ENCODE data around the gene IFT80.
"Not testable (repeated sequence)": the region's sequence is repeated elsewhere in the genome, so short reads cannot be mapped to it uniquely, and the experiment has no call there.

IFT80 gene

GRCh38 chr3:160400030-160400701, 1.1 kb upstream of the IFT80 start:
- no peak for DNase-seq

DNA sequence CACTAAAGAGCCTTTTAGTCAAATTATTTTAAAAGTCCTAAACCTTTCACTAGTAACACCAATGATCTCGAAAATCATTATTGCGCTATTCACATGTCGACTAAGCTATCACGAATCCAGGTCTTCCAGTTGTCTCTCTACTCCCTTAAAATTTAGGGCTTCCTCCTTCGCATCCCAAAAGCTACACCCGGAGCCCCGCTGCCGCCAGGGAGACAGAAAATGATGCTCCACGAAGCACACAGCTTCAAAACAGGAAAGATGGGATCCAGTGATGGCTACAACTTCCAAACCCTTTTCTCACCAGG, 253 bp downstream of the IFT80 start:
- no peak for DNase-seq

- no peak for DNase-seq
These were observed 3.7 kb downstream of the IFT80 start for GRCh38 chr3:160395297-160395696.

DNA sequence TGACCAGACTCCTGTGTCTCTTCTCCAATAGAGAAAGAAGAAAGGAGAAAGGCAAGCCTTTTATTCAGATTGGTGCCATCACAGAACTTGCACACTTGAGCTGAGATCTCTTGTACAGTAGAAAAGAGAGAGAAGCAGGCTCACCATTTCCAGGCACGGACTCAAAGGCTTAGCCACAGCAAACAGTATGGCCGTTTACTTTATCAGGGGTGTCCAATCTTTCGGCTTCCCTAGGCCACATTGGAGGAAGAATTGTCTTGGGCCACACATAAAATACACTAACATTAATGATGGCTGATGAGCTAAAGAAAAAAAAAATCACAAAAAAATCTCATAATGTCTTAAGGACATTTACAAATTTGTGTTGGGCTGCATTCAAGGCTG, 5.0 kb downstream of the IFT80 start:
- no peak for DNase-seq

- DNase-seq, result no peak
These were observed 5.5 kb downstream of the IFT80 start for GRCh38 chr3:160393346-160394008.

DNA sequence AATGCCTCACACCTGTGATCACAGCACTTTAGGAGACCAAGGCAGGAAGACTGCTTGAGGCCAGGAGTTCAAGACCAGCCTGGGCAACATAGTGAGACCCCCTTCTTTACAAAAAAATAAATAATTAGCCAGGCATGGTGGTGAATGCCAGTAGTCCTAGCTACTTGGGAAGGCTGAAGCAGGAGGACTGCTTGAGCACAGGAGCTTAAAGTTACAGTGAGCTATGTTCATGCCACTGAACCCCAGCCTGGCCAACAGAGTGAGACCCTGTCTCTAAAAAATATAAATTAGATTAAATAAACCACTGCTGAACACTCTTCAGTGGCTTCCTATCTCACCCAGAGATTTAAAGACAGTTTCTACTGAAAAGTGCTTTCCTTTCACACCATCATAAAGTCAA, 6.2 kb downstream of the IFT80 start:
- no peak for DNase-seq

GRCh38 chr3:160390565-160391138, 8.4 kb downstream of the IFT80 start:
- no peak for DNase-seq

DNA sequence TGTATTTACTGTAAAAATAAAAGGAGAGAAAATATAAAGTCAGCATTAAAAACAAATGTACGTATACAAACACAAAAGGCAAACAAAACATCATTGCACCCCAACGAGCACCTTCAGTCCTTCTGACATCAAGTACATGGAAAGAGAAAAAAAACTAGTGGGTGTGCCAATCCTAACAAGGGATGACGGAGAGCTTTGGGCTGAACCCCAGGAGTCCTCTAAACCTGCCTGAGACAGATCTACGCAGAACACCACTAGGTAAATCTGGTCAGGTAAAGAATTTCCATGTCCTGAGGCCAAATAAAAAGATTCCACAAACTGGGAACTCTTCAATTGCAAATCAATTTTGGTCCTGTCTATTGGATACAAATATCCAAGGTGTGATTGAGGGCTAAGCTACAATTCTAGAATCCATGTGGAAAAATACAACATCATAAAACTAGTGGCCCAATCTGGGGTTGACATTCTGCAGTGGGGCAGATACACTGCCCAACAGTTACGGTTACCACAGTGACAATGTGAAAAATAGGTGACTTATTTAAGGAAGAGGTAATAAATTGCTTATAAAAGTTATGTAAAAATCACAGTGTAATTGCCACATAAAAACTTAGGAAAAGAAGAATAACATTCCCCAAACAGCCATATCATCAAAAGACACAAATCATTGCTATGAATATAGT, 14.2 kb downstream of the IFT80 start:
- no peak for DNase-seq

DNA sequence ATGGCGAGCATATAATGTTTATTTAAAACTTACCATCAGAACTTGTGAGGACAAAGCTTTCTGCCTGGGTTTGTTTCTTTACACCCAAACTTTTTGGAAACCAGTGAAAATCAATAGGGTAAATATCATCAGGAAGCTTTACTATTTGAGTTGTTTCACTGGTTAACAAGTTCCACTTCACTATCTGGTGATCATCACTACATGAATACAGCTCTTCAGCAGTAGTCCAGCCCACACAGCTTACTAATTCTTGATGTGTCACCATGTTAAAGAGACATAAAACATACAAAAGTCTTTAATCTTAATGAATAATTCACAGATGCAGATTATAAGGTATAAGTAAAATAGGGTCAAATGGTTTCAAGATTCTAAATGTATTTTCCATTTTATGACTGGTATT, 17.6 kb downstream of the IFT80 start:
- DNase-seq, result no peak

DNA sequence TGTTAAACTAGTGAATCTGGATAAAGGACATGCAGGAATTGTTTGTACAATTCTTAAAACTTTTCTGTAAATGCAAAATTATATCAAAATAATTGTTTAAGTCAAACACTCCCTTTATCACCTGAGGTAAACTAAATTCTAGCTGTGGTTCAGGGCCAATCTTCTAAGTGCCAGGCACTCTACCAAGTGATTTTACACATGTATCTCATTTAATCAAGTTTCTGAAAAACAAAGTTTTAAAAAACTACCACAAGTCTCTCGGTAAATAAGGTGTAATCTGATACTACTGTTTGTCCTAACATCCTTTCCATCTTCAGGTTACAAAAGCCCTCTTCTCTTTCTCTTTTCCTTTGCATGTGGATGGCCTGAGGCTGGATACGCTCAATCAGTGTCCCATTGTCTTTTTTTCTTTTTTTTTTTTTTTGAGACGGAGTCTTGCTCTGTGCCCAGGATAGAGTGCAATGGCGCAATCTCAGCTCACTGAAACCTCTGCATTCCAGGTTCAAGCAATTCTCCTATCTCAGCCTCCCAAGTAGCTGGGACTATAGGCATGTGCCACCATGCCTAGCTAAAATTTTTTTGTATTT, 19.3 kb downstream of the IFT80 start:
- no peak for DNase-seq

DNA sequence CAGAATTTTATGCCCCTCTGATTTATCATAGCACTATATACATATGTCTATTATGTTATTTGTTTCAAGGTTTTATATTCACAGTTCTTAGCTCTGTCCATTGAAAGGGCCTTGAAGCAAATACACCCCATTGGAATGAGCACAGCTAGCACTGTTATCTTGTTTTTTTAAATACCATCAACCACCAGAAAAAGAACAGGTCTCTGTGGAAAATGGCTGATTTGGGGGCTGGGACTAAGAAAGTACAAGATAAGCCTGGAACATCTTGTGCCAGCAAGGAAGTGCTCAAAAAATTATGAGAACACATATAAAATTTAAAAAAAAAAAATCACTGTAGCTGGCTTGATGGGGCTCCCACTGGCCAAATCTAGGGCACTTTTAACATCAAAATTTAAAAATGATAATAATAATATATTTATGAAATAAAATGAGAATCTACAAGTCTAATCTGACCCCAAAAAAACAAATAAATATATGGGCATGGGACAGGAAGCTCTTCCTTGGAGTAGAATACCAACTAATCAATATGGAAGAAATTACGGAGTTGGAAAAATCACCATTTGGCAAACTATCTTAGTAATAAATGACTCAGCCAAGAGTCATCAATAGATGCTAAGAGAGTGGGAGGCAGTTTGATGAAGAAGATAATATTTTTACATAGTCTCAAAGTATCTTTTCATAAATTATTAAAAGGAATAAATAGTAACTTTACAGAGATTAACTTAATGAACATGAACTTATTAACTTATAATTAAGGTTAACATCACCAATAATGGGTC, 20.5 kb downstream of the IFT80 start:
- no peak for DNase-seq

DNA sequence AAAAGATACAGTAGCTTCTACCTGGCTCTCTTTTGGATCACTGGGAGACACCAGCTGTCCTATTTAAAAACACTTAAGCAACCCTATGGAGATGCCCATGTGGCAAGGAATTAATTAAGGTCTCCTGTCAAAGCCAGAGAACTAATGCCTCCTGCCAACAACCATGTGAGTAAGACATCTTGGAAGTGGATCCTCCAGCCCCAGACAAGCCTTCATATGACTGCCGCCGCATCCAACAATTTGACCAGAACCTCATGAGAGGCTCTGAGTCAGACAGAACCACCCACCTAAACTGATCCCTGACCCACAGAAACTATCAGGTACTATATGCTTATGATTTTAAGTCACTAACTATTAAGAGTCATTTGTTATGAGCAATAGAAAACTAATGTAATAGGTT, 22.3 kb downstream of the IFT80 start:
- no peak for DNase-seq

DNA sequence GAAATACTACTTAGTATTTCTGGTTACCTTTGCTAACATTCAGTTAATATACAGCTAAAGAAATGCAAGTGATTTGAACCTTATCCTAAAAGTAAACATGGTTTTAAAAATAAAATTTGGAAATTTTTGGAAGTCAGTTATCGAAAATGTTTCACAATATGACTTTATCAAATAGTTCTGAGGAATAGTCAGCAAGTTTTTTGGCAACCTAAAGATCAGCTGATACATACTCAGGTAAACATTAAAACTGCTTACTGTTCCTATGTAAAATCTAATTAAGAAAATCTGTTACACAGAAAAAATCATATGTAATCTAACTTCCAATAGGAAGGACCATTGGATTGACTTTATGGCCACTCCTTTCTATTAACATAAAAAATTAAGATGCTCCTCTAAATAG, 24.1 kb downstream of the IFT80 start:
- no peak for DNase-seq

GRCh38 chr3:160374472-160374871, 24.6 kb downstream of the IFT80 start:
- no peak for DNase-seq

- no peak for DNase-seq
These were observed 25.4 kb downstream of the IFT80 start for GRCh38 chr3:160373655-160374054.

- DNase-seq, result no peak
These were observed 26.2 kb downstream of the IFT80 start for GRCh38 chr3:160372780-160373179.

- peak; percentile 24 for DNase-seq
These were observed 27.8 kb downstream of the IFT80 start for GRCh38 chr3:160370987-160371857.

- DNase-seq, result no peak
These were observed 29.2 kb downstream of the IFT80 start for GRCh38 chr3:160369784-160370183.

DNA sequence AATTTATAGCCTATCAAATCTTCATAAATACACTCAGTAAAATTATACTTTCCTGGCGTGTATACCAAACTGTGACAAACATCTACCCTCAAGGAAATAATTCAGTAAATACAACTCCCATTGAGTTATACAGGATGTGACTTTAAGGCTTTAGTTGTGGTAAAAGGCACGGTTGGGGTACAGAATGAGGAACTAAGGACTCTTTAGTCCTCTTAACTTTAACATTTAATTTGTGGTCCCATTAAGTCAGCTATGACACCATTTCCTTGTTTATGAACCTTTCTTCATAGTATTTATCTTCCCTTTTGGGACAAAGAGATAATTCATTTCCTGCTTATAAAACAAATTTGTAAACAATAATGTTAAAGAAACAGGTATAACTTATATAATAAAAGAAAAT, 30.2 kb downstream of the IFT80 start:
- DNase-seq, result no peak

- DNase-seq, result no peak
These were observed 33.0 kb downstream of the IFT80 start for GRCh38 chr3:160365869-160366522.

DNA sequence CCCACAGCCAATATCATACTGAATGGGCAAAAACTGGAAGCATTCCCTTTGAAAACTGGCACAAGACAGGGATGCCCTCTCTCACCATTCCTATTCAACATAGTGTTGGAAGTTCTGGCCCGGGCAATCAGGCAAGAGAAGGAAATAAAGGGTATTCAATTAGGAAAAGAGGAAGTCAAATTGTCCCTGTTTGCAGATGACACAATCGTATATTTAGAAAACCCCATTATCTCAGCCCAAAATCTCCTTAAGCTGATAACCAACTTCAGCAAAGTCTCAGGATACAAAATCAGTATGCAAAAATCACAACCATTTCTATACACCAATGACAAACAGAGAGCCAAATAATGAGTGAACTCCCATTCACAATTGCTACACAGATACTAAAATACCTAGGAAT, 36.1 kb downstream of the IFT80 start:
- DNase-seq, result not testable (repeated sequence)

Measured in NCI-H2029 (cell line).